ENCODE results near the gene KARS1.

KARS1 gene

DNA sequence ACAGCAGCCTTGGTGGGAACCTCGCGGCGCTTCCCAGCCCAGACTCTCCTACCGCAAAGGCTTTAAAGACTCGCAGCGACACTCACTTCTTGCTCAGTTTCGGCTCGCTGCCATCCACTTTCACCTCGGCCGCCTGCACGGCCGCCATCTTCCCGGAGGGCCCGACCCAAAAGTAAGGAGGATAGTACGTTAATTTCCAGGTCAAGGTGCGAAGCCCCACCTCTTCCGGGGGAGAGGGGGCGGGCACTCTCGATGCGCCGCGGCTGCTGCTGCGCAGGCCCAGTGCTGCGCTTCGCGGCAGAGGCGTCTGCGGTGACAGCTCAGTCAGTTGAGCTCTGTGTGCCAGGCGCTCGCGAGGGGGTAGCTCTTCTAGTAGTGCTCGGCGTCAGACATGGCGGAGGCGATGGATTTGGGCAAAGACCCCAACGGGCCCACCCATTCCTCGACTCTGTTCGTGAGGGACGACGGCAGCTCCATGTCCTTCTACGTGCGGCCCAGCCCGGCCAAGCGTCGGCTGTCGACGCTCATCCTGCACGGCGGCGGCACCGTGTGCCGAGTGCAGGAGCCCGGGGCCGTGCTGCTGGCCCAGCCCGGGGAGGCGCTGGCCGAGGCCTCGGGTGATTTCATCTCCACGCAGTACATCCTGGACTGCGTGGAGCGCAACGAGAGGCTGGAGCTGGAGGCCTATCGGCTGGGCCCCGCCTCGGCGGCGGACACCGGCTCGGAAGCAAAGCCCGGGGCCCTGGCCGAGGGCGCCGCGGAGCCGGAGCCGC is at the start of gene KARS1, which contains the start of gene TERF2IP:
TSS of gene KARS1 (minus strand) at position 174 of the 773 bp plus-strand sequence. CDS start at position 148, 26 bp downstream.
TSS of gene TERF2IP (plus strand) at position 282 of the 773 bp plus-strand sequence. CDS start at position 392, 110 bp downstream.
- Histone ChIP-seq H3K27ac (ENCODE audit: low read depth, low read length) (peak within 1 kb of the TSS; percentile 85), H3K4me3 (ENCODE audit: insufficient read depth, low read length, poor library complexity, severe bottlenecking) (peak within 1 kb of the TSS; percentile 92), H4K20me1 (ENCODE audit: low read depth, low read length) (peaks cover 5% of the 10 kb centered on the region; the same call in 1 of the 2 replicates), H3K9ac (ENCODE audit: low read length) (peak within 1 kb of the TSS; percentile 87), H3K9me2 (replicated peaks; ENCODE audit: insufficient read depth, low read length) (no peaks in the 10 kb centered on the region), H3F3A (ENCODE audit: insufficient read depth) (no peaks in the 10 kb centered on the region; the same call in 1 of the 2 replicates), H3K4me2 (ENCODE audit: low read depth, low read length, poor library complexity, severe bottlenecking) (peak within 1 kb of the TSS; percentile 99), H3K36me3 (ENCODE audit: low read length) (0 out of 2 replicates have a peak, but pooled peaks cover 3% of the 10 kb centered on the region), H3K79me2 (ENCODE audit: insufficient read depth, low read length) (peaks cover 95% of the 10 kb centered on the region), H2AFZ (ENCODE audit: low read depth, low read length, severe bottlenecking) (peak within 1 kb of the TSS; percentile 49), H3K9me3 (ENCODE audit: insufficient read depth, low read length) (no peaks in the 10 kb centered on the region), H3K27me3 (ENCODE audit: low read length) (no peaks in the 10 kb centered on the region)
- TF ChIP-seq, protein P1, sequence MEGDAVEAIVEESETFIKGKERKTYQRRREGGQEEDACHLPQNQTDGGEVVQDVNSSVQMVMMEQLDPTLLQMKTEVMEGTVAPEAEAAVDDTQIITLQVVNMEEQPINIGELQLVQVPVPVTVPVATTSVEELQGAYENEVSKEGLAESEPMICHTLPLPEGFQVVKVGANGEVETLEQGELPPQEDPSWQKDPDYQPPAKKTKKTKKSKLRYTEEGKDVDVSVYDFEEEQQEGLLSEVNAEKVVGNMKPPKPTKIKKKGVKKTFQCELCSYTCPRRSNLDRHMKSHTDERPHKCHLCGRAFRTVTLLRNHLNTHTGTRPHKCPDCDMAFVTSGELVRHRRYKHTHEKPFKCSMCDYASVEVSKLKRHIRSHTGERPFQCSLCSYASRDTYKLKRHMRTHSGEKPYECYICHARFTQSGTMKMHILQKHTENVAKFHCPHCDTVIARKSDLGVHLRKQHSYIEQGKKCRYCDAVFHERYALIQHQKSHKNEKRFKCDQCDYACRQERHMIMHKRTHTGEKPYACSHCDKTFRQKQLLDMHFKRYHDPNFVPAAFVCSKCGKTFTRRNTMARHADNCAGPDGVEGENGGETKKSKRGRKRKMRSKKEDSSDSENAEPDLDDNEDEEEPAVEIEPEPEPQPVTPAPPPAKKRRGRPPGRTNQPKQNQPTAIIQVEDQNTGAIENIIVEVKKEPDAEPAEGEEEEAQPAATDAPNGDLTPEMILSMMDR (IDR thresholded peaks at IDR 0.05; ENCODE audit: insufficient read depth, low read length, poor library complexity, severe bottlenecking), result no peak
- no peak for TF ChIP-seq EZH2phosphoT487 (conservative IDR thresholded peaks at IDR 0.05; ENCODE audit: low read length)

DNA sequence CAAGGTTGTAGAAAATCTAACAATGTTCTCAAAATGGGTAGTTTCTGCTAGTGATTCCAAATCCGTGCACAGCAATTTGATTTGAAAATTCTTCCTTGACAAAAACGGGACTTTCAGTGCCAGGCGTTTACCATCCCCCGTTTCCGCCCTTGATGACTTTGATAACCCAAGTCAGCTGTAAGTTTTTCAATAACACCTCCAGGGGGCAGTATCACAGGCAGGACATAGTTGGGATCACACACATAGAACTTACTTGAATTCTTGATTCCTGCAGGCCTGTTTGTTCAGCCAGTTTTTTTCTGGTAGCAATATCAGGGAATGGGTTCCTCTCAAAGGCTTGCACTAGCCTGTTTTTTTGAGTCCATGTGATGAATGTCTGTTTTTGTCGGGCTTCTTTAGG is 48.2 kb upstream of the KARS1 start:
- Histone ChIP-seq H3K27ac (ENCODE audit: low read depth, low read length) (no peak overlapping the region), H3K9me2 (replicated peaks; ENCODE audit: insufficient read depth, low read length) (no peaks in the 10 kb centered on the region), H3K9ac (ENCODE audit: low read length) (no peak overlapping the region), H4K20me1 (ENCODE audit: low read depth, low read length) (no peaks in the 10 kb centered on the region), H3F3A (ENCODE audit: insufficient read depth) (no peaks in the 10 kb centered on the region), H3K27me3 (ENCODE audit: low read length) (no peaks in the 10 kb centered on the region), H3K9me3 (ENCODE audit: insufficient read depth, low read length) (no peaks in the 10 kb centered on the region), H3K79me2 (ENCODE audit: insufficient read depth, low read length) (no peaks in the 10 kb centered on the region), H2AFZ (ENCODE audit: low read depth, low read length, severe bottlenecking) (no peak overlapping the region), H3K4me3 (ENCODE audit: insufficient read depth, low read length, poor library complexity, severe bottlenecking) (no peak overlapping the region), H3K4me2 (ENCODE audit: low read depth, low read length, poor library complexity, severe bottlenecking) (no peak overlapping the region), H3K36me3 (ENCODE audit: low read length) (no peaks in the 10 kb centered on the region)
- TF ChIP-seq EZH2phosphoT487 (conservative IDR thresholded peaks at IDR 0.05; ENCODE audit: low read length), result no peak
- TF ChIP-seq, protein P1 (IDR thresholded peaks at IDR 0.05; ENCODE audit: insufficient read depth, low read length, poor library complexity, severe bottlenecking), result peak; percentile 36

DNA sequence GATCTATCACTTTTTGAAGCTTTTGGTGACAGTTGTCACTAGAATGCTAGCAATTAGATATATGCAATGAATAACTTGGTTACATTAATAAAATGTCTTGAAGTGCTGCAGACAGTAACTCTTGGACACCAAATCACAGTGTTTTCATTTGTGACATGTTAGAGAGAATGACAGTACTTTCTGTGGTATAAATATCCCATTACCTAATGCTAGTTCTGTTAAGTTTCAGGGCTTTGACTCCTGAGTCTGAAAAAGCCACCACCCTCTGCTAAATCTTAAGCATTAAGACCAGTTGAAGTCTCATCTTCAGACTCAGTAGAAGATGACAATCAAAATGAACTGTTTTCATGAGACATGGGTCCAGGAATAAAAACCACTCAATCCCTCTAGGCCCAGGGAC is 39.9 kb upstream of the KARS1 start:
- Histone ChIP-seq H4K20me1 (ENCODE audit: low read depth, low read length) (no peaks in the 10 kb centered on the region), H3K27ac (ENCODE audit: low read depth, low read length) (no peak overlapping the region), H3K9me2 (replicated peaks; ENCODE audit: insufficient read depth, low read length) (no peaks in the 10 kb centered on the region), H2AFZ (ENCODE audit: low read depth, low read length, severe bottlenecking) (no peak overlapping the region), H3K9ac (ENCODE audit: low read length) (no peak overlapping the region), H3K4me3 (ENCODE audit: insufficient read depth, low read length, poor library complexity, severe bottlenecking) (no peak overlapping the region), H3K9me3 (ENCODE audit: insufficient read depth, low read length) (peaks cover 9% of the 10 kb centered on the region; the same call in 1 of the 2 replicates), H3F3A (ENCODE audit: insufficient read depth) (no peaks in the 10 kb centered on the region), H3K36me3 (ENCODE audit: low read length) (peaks cover 4% of the 10 kb centered on the region; the same call in 1 of the 2 replicates), H3K4me2 (ENCODE audit: low read depth, low read length, poor library complexity, severe bottlenecking) (no peak overlapping the region), H3K27me3 (ENCODE audit: low read length) (no peaks in the 10 kb centered on the region), H3K79me2 (ENCODE audit: insufficient read depth, low read length) (no peaks in the 10 kb centered on the region)
- no peak for TF ChIP-seq EZH2phosphoT487 (conservative IDR thresholded peaks at IDR 0.05; ENCODE audit: low read length)
- TF ChIP-seq, protein P1 (IDR thresholded peaks at IDR 0.05; ENCODE audit: insufficient read depth, low read length, poor library complexity, severe bottlenecking), result no peak

Data from SU-DHL-6 (cell line).